ENCODE results near the gene FAM151A. TPM values are rescaled to one million over a fixed set of nuclear protein-coding genes. Genes with fewer than 3 reads are reported as not detected.

Gene FAM151A
- total RNA-seq, 4 donors from 2014 or later, result not detected

- intact Hi-C loops (cut with DNase I), result no loop called here
- no peak for DNase-seq
- Histone ChIP-seq H3K4me3 (replicated peaks in 1 of 3) (no peak overlapping the region), H3K27me3 (no peaks in the 10 kb centered on the region), H3K9me3 (no peaks in the 10 kb centered on the region), H3K36me3 (peaks cover 0 to 20% of the 10 kb centered on the region in 2 donors), H3K4me1 (no peaks in the 10 kb centered on the region), H3K27ac (no peak overlapping the region)
- WGBS, 2 donors, result 75 to 81% methylated on average over 8 to 10 of the region's 10 CpGs
- TF ChIP-seq POLR2A (IDR thresholded peaks at IDR 0.05) (no peak), CTCF (IDR thresholded peaks at IDR 0.05) (no peak)
These were observed 21.6 kb downstream of the FAM151A start for GRCh38 chr1:54601730-54602129.

- H3K4me1 ChIP-seq, result no peaks in the 10 kb centered on the region
- no peaks in the 10 kb centered on the region for H3K9me3 ChIP-seq
- peak in 1 of 2 donors; percentile 28 for DNase-seq
- peaks cover 0 to 19% of the 10 kb centered on the region in 2 donors for H3K36me3 ChIP-seq
- H3K27me3 ChIP-seq, result no peaks in the 10 kb centered on the region
- intact Hi-C loops (cut with DNase I), result no loop called here
- TF ChIP-seq POLR2A (IDR thresholded peaks at IDR 0.05), result no peak
- no peak for TF ChIP-seq CTCF (IDR thresholded peaks at IDR 0.05)
- H3K4me3 ChIP-seq (replicated peaks in 1 of 3), result no peak overlapping the region
- WGBS, 2 donors, result 67 to 79% methylated on average over 8 to 15 of the region's 21 CpGs
- no peak overlapping the region for H3K27ac ChIP-seq
These were observed 22.2 kb downstream of the FAM151A start for GRCh38 chr1:54600947-54601721.

- peaks cover 0 to 18% of the 10 kb centered on the region in 2 donors for H3K36me3 ChIP-seq
- WGBS, 2 donors, result 88 to 91% methylated on average over 10 to 13 of the region's 13 CpGs
These were observed 24.0 kb downstream of the FAM151A start for GRCh38 chr1:54599211-54599823.

GRCh38 chr1:54597455-54598030 lies 25.8 kb downstream of the FAM151A start:
- peaks cover 0 to 16% of the 10 kb centered on the region in 2 donors for H3K36me3 ChIP-seq
- H3K27me3 ChIP-seq, result no peaks in the 10 kb centered on the region
- DNase-seq, result no peak
- H3K27ac ChIP-seq, result no peak overlapping the region
- intact Hi-C loops (cut with DNase I), result no loop called here
- 87 to 90% methylated on average over 3 of the region's 3 CpGs for WGBS, 2 donors
- H3K4me1 ChIP-seq, result no peaks in the 10 kb centered on the region
- TF ChIP-seq CTCF (IDR thresholded peaks at IDR 0.05) (no peak), POLR2A (IDR thresholded peaks at IDR 0.05) (no peak)
- H3K4me3 ChIP-seq (replicated peaks in 1 of 3), result no peak overlapping the region
- no peaks in the 10 kb centered on the region for H3K9me3 ChIP-seq

More at GRCh38 chr1:54599211-54599823, 24.0 kb downstream of the FAM151A start:
- no peaks in the 10 kb centered on the region for H3K27me3 ChIP-seq
- H3K27ac ChIP-seq, result no peak overlapping the region
- no peak for TF ChIP-seq CTCF (IDR thresholded peaks at IDR 0.05)
- TF ChIP-seq POLR2A (IDR thresholded peaks at IDR 0.05), result no peak
- intact Hi-C loops (cut with DNase I), result no loop called here
- no peaks in the 10 kb centered on the region for H3K9me3 ChIP-seq
- H3K4me1 ChIP-seq, result no peaks in the 10 kb centered on the region
- no peak for DNase-seq
- no peak overlapping the region for H3K4me3 ChIP-seq (replicated peaks in 1 of 3)

- Histone ChIP-seq H3K4me3 (replicated peaks in 1 of 3) (no peak overlapping the region), H3K4me1 (no peaks in the 10 kb centered on the region), H3K36me3 (peaks cover 0 to 16% of the 10 kb centered on the region in 2 donors), H3K9me3 (no peaks in the 10 kb centered on the region), H3K27me3 (no peaks in the 10 kb centered on the region), H3K27ac (no peak overlapping the region)
- DNase-seq, result no peak
- TF ChIP-seq POLR2A (IDR thresholded peaks at IDR 0.05) (no peak), CTCF (IDR thresholded peaks at IDR 0.05) (no peak)
- intact Hi-C loops (cut with DNase I), result no loop called here
- WGBS, 2 donors, result 81 to 88% methylated on average over 3 of the region's 3 CpGs
These were observed 26.6 kb downstream of the FAM151A start for GRCh38 chr1:54596756-54597155.
